GM19035 (cell line): ENCODE data around the gene CD1C.
"Not testable (repeated sequence)": the region's sequence is repeated elsewhere in the genome, so short reads cannot be mapped to it uniquely, and the experiment has no call there.

Experiments used
- ATAC-seq: cut with Tn5 transposase; IDR thresholded peaks from one replicate; pipeline ENCODE4 v1.9.1; 2021; ENCODE audit not compliant: unreplicated experiment

CD1C gene

GRCh38 chr1:158289811-158290210 lies at the start of gene CD1C:
Gene CD1C (plus strand): TSS chr1:158289923. CDS start chr1:158290065, 142 bp downstream.
- no peak for ATAC-seq

DNA sequence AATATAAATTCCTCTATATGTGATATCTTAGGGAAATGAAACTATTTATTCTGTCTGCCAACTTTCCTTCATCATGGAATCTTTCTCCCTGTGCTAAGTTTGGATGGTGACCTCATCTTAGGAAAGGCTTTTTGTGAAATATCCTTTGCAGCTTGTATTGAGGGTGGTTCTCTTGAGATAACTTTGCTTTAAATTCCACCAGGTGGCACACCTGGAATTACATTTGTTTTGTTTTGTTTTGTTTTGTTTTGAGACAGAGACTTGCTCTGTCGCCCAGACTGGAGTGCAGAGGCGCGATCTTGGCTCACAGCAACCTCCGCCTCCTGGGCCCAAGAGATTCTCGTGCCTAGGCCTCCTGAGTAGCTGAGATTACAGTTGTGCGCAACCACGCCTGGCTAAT lies 43.1 kb upstream of the CD1C start:
- ATAC-seq = no peak

GRCh38 chr1:158248118-158248517 lies 41.6 kb upstream of the CD1C start:
- no peak for ATAC-seq

GRCh38 chr1:158248771-158249170 lies 41.0 kb upstream of the CD1C start:
- no peak for ATAC-seq

DNA sequence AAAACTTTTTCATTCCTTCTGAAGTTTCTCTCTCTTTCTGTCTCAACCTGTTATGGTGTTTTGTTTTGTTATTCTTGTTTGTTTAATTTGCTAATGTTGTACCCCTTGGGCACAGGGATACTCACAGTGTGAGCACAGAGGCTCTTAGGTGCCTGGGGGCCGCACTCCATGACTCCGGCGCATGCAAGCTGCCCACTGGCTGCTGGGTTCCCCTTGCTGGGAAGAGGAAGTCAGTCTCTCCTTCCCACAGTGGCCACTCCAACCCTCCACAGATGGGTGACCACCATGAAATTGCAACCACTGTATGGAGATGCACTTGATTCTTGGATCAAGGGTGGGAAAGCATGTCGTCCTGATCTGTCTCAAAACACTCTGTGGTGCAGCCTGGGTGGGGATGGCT lies 40.1 kb upstream of the CD1C start:
- ATAC-seq = no peak

DNA sequence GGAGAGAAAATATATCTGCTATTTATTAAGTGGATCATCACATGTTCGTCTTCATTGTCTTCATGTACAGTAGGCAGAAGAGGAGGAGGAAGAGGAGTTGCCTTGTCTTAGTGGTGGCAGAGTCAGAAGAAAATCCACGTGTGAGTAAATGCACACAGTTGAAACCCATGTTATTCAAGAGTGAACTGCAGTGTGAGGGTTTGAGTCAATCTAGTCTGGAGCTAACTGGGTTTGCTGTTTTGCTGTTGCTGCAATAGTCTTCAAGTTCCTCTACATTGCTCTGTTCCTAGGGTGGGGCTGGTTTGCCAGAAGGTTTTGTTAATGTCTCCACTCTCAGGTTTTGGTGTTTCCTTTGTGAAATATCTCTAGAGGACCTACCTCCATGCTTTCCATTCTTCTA lies 38.6 kb upstream of the CD1C start:
- ATAC-seq = no peak

- ATAC-seq = no peak
Observed at GRCh38 chr1:158255656-158256055, 34.1 kb upstream of the CD1C start.

GRCh38 chr1:158256747-158257146 lies 33.0 kb upstream of the CD1C start:
- not testable (repeated sequence) for ATAC-seq

DNA sequence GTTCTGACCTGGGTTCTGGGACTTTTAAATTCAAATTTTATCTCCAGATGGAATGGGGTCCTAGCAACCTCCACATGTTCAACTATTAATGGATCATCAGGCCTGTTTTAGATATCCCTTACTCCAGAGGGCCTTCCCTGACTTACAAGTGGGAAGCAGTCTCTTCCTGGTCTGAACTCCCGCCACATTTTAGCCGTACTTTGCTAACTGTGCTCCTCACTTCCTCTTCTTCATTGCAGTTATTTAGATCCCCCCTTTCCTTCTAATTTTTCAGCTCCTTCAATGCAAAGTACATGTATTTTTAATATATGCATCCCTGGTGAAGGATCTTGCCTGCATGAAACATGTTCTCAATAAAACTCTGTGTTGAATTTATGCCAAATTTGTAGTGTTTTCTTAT lies 31.8 kb upstream of the CD1C start:
- no peak for ATAC-seq

- no peak for ATAC-seq
Observed at GRCh38 chr1:158259117-158259516, 30.6 kb upstream of the CD1C start.

DNA sequence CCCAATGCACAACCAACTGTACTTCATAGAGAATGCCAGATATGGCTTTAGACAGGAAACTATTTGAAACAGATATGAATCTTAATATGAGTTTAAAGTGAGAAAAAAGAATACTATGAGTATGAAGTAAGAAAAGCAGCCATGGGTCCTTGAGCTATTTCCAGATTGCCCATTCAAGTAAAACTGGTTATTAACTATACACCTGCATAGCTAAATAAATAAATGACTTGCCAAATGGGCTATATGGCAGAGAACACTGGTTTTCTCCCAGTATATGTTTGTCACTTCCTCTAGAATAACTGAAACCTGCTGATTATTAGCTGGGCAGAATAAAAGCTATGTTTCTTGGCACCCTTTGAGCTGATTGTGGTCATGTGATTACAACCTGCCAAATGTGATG lies 17.0 kb upstream of the CD1C start:
- no peak for ATAC-seq

- no peak for ATAC-seq
Observed at GRCh38 chr1:158274797-158275196, 14.9 kb upstream of the CD1C start.

DNA sequence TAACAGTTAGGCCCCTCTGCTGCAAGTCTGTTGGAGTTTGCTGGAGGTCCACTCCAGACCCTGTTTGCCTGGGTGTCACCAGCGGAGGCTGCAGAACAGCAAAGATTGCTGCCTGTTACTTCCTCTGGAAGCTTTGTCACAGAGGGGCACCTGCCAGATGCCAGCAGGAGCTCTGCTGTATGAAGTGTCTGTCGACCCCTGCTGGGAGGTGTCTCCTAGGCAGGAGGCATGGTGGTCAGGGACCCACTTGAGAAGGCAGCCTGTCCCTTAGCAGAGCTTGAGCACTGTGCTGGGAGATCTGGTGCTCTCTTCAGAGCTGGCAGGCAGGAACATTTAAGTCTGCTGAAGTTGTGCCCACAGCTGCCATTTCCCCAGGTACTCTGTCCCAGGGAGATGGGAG lies 7.3 kb upstream of the CD1C start:
- ATAC-seq = not testable (repeated sequence)

- peak; percentile 51 for ATAC-seq
Observed at GRCh38 chr1:158283965-158284364, 5.8 kb upstream of the CD1C start.

DNA sequence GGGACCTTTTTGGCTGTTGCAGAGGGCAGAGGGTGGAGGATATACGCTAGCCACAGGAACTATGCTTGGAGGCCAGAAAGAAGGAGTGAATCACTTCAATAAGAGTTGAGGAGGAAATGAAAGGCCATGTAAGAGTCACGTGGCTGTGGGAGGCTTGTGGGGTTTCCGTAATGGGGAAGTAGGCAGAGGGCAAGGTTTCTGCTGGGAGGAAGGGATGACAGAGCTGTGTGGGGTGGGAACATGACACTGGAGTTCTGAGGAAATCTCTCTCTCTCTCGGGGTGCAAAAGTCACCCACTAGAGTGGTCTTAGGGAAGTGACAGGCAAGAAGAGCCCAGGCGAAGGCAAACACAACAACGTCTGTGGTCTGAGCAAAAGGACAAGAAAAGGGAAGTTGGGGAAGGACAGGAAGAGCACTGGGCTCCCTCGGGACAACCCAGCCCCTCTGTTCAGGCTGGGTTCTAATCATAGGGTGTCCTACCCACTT lies 3.9 kb upstream of the CD1C start:
- ATAC-seq = peak; percentile 72

DNA sequence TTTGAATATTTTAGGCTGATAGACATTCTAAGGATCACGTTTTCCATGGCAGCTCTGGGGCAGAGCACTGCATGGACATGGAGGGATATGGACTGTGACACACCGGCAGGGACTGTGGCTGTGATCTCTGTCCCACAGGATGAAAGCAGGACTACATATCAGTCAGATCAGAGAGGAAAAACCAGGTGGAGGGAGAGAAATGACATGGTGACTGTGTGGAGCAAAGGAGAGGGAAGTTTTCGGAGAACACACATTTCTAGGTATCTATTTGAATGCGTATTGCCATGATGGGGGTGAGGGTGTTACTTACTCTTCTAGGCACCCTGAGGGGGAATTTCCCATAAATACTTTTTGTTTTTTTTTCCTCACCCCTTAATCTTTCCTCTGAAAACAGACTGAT lies 3.2 kb upstream of the CD1C start:
- no peak for ATAC-seq

GRCh38 chr1:158286941-158287346 lies 2.8 kb upstream of the CD1C start:
- no peak for ATAC-seq

- no peak for ATAC-seq
Observed at GRCh38 chr1:158290321-158290844, 660 bp downstream of the CD1C start.

DNA sequence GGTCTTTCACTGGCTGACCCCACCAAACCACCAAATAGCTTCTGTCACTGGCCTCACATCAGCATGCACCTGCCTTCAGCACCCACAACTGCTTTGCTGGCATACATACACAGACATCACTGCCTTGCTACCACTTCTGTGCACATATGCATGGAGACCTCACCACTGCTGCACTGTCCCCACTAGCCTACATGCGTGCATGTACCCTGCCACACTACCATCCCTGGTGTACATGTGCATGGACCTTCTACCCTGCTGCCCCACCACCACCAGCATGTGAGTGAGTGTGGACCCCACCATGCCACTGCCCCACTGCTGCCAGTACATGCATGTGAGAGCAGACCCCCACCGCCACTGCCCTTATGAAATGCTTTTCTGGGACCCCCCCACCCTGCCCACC lies 6.1 kb downstream of the CD1C start:
- no peak for ATAC-seq

- ATAC-seq = peak; percentile 55
Observed at GRCh38 chr1:158310623-158311022, 20.9 kb downstream of the CD1C start.

DNA sequence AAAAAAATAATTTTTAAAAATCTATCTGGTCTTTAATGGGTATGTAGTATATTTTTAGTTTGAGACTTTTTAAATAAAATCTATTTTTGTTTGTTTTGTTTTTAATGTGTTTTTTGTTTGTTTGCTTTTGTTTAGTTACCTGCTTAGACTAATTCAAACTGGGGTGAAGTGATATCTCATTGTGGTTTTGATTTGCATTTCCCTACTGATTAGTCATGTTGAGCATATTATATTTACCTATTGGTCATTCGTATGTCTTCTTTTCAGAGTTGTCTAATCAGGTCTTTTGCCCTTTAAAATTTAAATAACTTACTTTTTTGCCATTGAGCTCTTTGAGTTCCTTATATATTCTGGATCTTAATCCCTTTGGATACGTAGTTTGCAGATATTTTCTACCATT lies 21.3 kb downstream of the CD1C start:
- ATAC-seq = no peak

DNA sequence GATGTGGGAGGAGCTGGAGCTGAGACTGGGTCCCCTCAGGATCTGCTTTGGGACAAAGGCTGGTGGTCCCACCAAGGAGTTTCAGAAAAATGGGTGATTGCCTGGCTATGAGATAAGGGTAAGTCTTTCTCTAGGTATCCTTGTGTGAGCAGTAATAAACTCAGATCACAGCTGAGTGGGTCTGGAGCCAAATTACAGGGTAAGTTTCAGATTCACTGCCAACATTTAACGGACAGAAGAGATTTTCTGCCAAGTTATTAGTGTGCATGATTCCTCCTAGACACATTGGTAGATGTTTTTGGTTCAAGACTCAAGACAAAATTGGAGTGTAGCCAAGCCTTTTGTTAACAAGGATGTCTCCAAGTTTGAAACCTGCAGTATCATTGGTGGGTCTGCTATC lies 34.1 kb downstream of the CD1C start:
- no peak for ATAC-seq

DNA sequence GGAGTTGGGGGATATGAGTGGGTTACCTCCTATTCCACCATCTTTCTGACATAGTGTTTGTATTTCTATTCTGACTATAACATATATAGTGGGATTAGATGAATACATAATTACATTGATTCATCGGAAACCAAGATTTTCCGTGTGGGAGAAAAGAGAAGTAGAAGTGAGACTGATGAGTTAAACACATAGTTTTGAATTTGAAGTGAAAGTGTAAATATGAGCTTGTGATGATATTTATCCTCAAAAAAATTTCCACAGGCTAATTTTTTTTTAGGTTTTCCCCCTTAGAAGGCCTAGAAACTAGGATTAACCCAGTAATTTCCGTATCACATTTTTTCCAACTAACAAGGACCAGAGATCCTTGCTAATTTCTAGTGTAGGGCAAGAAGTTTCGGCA lies 34.7 kb downstream of the CD1C start:
- ATAC-seq = no peak

DNA sequence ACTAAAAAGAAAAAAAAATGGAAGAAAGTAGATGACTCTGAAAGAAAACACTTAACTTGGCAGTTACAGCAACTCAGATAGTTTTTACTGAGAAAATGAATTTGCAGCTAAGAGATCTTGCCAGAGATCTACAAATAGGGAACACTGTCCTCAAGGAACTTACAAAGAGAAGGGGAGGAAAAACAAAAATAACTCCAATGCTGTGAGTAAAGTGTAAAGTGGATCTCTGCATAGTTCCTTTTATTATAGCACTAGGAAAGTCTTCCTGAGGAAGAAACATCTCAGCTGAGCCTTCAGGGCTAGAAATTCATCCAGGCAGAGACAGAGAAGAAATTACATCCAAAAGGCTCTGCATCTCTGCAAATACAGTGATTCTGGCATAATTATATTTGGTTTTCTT lies 37.8 kb downstream of the CD1C start:
- ATAC-seq = no peak
